ENCODE data around the gene GAGE13. TPM values are rescaled to one million over a fixed set of nuclear protein-coding genes. Genes with fewer than 3 reads are reported as not detected.
"Not testable (repeated sequence)": the region's sequence is repeated elsewhere in the genome, so short reads cannot be mapped to it uniquely, and the experiment has no call there.

GAGE13 gene, protein sequence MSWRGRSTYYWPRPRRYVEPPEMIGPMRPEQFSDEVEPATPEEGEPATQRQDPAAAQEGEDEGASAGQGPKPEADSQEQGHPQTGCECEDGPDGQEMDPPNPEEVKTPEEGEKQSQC
- total RNA-seq: not detected in 2 replicates

DNA sequence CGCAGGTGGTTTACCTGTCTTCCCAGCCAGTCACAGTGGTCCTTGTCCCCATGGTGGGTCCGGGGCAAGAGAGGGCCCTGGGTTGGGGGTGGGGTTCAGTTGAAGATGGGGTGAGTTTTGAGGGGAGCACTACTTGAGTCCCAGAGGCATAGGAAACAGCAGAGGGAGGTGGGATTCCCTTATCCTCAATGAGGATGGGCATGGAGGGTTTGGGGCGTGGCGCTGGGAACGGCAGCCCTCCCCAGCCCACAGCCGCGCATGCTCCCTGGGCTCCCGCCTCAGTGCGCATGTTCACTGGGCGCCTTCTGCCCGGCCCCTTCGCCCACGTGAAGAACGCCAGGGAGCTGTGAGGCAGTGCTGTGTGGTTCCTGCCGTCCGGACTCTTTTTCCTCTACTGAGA lies at the start of gene GAGE13:
GAGE13 (plus strand) TSS at position 301 of the 400 bp plus-strand sequence. CDS start 1,156 bp downstream, outside the sequence.
- DNase-seq (ENCODE audit: low spot score); H3K27me3 Mint-ChIP-seq (ENCODE audit: low read depth); H3K4me1 Mint-ChIP-seq (ENCODE audit: low read depth); H3K27ac Mint-ChIP-seq; intact Hi-C loops (cut with micrococcal nuclease); H3K9me3 Mint-ChIP-seq; H3K4me3 Mint-ChIP-seq (ENCODE audit: low read depth); H3K36me3 Mint-ChIP-seq (ENCODE audit: low read depth): not testable (repeated sequence)

DNA sequence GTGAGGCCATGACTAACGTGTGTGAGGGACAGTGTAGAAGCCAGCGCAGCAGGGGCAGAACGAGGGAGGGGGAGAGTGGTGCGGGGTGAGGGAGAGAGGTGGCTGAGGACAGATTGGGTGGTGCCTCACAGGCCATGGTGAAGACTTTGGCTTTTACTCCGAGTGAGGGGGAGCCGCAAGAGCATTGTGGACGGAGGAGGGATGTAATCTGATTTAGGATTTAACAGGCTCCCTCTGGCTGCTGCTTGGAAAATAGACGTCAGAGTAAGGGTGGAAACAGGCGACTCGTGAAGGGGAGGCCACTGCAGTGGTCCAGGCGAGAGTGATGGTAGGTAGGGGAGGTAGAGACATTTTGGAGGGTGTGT lies 48.8 kb upstream of the GAGE13 start:
- H3K4me1 Mint-ChIP-seq (ENCODE audit: low read depth): peaks cover 34% of the 10 kb centered on the region
- H3K36me3 Mint-ChIP-seq (ENCODE audit: low read depth): peaks cover 38% of the 10 kb centered on the region
- no peak overlapping the region for H3K27ac Mint-ChIP-seq
- no peaks in the 10 kb centered on the region for H3K9me3 Mint-ChIP-seq
- no peak overlapping the region for H3K4me3 Mint-ChIP-seq (ENCODE audit: low read depth)
- no peak for DNase-seq (ENCODE audit: low spot score)
- intact Hi-C loops (cut with micrococcal nuclease): no loop called here
- H3K27me3 Mint-ChIP-seq (ENCODE audit: low read depth): no peaks in the 10 kb centered on the region

DNA sequence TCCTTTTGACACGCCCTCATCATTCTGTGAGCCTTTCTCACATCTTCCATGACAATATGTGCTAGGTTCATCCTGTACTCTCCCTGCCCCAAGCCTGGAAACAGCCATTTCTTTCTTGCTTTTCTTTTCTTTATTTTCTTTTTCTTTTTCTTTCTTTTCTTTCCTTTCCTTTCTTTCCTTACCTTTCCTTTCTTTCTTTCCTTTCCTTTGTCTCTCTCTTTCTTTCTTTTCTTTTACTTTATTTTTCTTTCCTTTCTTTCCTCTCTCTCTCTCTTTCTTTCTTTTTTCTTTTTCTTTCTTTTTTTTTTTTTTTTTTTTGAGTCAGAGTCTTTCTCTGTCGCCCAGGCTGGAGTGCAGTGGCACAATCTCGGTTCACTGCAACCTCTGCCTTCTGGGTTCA lies 47.2 kb upstream of the GAGE13 start:
- no peak for DNase-seq (ENCODE audit: low spot score)
- H3K4me1 Mint-ChIP-seq (ENCODE audit: low read depth): peaks cover 30% of the 10 kb centered on the region
- peaks cover 33% of the 10 kb centered on the region for H3K36me3 Mint-ChIP-seq (ENCODE audit: low read depth)
- H3K9me3 Mint-ChIP-seq: no peaks in the 10 kb centered on the region
- H3K27ac Mint-ChIP-seq: no peak overlapping the region
- intact Hi-C loops (cut with micrococcal nuclease): no loop called here
- H3K4me3 Mint-ChIP-seq (ENCODE audit: low read depth): no peak overlapping the region
- no peaks in the 10 kb centered on the region for H3K27me3 Mint-ChIP-seq (ENCODE audit: low read depth)

DNA sequence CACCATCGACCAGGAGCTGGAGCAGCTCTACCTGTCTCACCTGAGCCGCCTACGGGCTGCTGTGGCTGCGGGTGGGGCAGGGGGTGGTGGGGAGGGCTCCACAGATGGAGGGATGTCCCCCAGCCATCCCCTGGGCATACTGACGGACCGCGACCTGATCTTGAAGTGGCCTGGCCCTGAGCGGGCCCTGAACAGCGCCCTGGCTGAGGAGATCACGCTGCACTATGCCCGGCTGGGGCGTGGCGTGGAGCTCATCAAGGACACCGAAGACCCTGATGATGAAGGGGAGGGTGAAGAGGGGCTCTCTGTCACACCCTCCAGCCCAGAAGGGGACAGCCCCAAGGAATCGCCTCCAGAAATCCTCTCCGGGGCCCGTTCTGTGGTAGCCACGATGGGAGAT lies 45.2 kb upstream of the GAGE13 start:
- H3K4me1 Mint-ChIP-seq (ENCODE audit: low read depth): peaks cover 30% of the 10 kb centered on the region
- H3K27me3 Mint-ChIP-seq (ENCODE audit: low read depth): no peaks in the 10 kb centered on the region
- no peak for DNase-seq (ENCODE audit: low spot score)
- peaks cover 24% of the 10 kb centered on the region for H3K36me3 Mint-ChIP-seq (ENCODE audit: low read depth)
- no peak overlapping the region for H3K27ac Mint-ChIP-seq
- H3K4me3 Mint-ChIP-seq (ENCODE audit: low read depth): no peak overlapping the region
- no peaks in the 10 kb centered on the region for H3K9me3 Mint-ChIP-seq
- intact Hi-C loops (cut with micrococcal nuclease): no loop called here

DNA sequence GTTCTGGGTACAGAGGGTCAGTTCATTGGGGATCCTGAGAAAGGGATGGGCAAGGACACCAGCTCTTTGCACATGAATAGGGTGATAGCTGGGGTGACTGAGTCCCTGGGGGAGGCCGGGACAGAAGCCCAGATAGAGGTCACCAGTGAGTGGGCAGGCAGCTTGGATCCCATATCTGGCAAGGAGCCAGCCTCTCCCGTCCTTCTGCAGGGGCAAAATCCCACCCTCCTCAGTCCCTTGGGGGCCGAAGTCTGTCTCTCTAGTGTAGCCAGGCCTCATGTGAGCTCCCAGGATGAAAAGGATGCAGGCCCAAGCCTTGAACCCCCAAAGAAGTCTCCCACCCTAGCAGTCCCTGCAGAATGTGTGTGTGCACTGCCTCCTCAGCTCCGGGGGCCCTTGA lies 44.8 kb upstream of the GAGE13 start:
- Mint-ChIP-seq H3K27ac (no peak overlapping the region), H3K4me1 (ENCODE audit: low read depth) (peaks cover 30% of the 10 kb centered on the region), H3K27me3 (ENCODE audit: low read depth) (no peaks in the 10 kb centered on the region), H3K4me3 (ENCODE audit: low read depth) (no peak overlapping the region), H3K9me3 (no peaks in the 10 kb centered on the region), H3K36me3 (ENCODE audit: low read depth) (peaks cover 23% of the 10 kb centered on the region)
- intact Hi-C loops (cut with micrococcal nuclease): no loop called here
- no peak for DNase-seq (ENCODE audit: low spot score)

DNA sequence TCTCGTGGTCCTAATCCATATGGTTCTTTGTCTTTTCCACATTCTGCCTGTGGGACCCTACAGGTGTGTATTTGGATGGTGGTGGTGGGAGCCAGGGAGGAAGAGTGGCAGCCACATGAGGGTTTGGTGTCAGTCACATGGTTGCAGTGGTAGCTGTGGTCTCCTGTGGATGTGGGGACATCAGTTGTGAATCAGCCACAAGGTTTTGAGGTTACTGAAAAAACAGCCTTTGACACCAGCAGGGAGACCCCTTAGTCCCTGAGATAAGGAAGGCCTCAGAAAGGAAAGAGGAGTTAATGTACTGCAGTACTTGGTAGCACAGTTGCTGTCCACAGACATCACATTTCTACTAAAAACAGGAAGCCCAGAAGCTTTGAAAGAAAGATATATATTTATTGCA lies 43.7 kb upstream of the GAGE13 start:
- no peaks in the 10 kb centered on the region for H3K9me3 Mint-ChIP-seq
- H3K27me3 Mint-ChIP-seq (ENCODE audit: low read depth): no peaks in the 10 kb centered on the region
- no peak overlapping the region for H3K27ac Mint-ChIP-seq
- H3K4me1 Mint-ChIP-seq (ENCODE audit: low read depth): peaks cover 29% of the 10 kb centered on the region
- intact Hi-C loops (cut with micrococcal nuclease): no loop called here
- no peak overlapping the region for H3K4me3 Mint-ChIP-seq (ENCODE audit: low read depth)
- DNase-seq (ENCODE audit: low spot score): no peak
- H3K36me3 Mint-ChIP-seq (ENCODE audit: low read depth): peaks cover 15% of the 10 kb centered on the region

DNA sequence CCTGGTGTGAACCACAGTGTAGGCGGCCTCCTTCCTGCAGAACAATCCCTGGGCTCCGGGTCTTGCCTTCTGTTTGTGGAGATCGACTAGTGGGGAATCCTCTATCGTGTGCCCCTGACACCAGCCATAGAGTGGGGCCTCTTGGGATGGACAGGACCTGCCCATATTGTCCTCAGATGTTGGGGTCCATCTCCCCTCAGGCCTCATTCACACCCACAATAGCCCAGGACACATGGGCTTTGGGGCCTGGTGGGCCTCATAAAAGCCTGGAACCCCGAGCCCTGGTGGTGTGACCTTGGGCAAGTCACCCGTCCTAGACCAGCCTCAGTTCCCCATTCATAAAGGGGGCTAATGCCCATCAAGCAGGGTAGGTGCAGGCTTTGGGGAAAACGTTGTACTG lies 41.2 kb upstream of the GAGE13 start:
- intact Hi-C loops (cut with micrococcal nuclease): no loop called here
- DNase-seq (ENCODE audit: low spot score): no peak
- no peak overlapping the region for H3K27ac Mint-ChIP-seq
- H3K4me3 Mint-ChIP-seq (ENCODE audit: low read depth): no peak overlapping the region
- H3K27me3 Mint-ChIP-seq (ENCODE audit: low read depth): no peaks in the 10 kb centered on the region
- H3K36me3 Mint-ChIP-seq (ENCODE audit: low read depth): peaks cover 9% of the 10 kb centered on the region
- no peaks in the 10 kb centered on the region for H3K9me3 Mint-ChIP-seq
- peaks cover 26% of the 10 kb centered on the region for H3K4me1 Mint-ChIP-seq (ENCODE audit: low read depth)

DNA sequence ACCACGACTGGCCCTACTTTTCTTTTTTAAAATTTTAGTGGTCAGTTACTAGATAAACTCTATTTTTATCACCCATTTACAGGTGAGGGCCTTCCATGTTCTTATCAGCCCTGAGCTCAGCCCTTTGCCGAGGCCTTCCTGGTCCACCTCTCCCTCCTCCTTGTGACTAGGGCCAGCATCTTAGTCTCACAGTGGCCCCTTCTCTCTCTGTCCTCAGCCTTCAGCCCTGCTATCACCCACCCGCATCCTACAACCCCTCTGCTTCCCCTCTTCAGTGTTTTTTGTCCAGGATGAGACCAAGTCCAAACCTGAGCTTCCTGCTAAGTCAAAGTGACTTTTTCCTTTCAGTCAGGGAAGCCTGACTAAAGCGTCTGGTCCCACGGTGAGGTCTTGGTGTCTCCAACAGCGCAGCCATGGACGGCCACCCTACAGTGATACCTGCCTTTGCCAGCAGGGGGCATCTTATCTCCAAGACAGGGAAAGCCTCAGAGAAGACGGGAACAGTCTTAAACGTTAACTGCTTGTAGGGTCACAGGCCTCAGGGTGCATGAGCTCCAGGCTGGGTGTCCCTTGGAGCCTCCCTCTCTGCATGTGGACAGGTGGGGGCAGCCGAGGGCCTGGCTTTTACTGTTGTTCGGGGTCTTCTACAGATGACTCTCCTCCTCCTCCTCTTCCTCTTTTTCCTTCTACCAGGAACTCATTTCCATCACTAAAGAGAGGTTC lies 39.6 kb upstream of the GAGE13 start:
- no peak overlapping the region for H3K4me3 Mint-ChIP-seq (ENCODE audit: low read depth)
- peaks cover 9% of the 10 kb centered on the region for H3K36me3 Mint-ChIP-seq (ENCODE audit: low read depth)
- H3K4me1 Mint-ChIP-seq (ENCODE audit: low read depth): peaks cover 30% of the 10 kb centered on the region
- no peak overlapping the region for H3K27ac Mint-ChIP-seq
- H3K9me3 Mint-ChIP-seq: no peaks in the 10 kb centered on the region
- intact Hi-C loops (cut with micrococcal nuclease): no loop called here
- DNase-seq (ENCODE audit: low spot score): peak; percentile 38
- no peaks in the 10 kb centered on the region for H3K27me3 Mint-ChIP-seq (ENCODE audit: low read depth)

DNA sequence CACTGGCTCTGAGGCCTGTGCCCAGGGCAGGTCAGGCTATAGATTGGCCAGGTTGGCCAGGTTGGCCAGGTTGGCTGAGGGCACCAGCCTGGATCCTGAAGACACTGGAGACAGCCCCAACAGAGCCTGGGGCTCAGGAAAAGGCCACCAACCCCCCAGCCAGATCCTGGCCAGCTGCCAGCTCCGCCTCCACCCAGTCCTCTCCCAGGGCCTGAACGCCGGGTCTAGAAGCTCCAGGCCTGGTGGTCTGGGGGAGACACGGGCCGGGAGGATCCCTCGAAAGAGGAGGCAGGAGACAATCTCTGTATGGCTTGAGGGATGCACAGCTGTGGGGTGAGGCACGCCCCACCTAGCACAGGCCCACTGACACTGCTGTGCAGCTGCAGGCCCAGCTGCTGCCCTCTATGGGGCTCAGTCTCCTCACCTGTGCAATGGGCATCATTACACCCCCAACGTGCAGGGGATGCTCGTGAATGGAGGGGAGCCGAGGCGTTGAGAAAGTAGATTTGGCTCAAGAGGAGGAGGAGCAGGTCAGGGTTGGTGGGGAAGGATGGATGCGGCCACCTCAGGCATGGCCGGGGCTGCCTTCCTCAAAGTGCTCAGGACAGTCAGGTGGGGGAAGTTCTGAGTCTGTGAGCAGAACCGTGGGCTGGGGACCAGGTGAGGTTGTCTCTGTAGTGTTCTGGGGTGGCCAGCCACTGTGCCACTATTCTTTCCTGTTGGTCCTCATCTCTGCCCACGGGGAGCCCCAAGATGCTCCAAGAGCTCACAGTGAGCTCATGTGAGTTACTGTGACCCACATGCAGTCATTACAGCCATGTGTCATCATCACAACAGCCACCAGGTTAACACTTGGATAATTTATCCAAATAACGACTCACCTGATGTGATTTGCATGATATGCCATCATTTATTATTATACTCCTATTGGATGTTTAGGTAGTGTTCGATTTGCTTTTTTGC lies 38.7 kb upstream of the GAGE13 start:
- Mint-ChIP-seq H3K27me3 (ENCODE audit: low read depth) (no peaks in the 10 kb centered on the region), H3K9me3 (no peaks in the 10 kb centered on the region), H3K36me3 (ENCODE audit: low read depth) (peaks cover 2% of the 10 kb centered on the region), H3K4me1 (ENCODE audit: low read depth) (peaks cover 23% of the 10 kb centered on the region), H3K27ac (no peak overlapping the region), H3K4me3 (ENCODE audit: low read depth) (no peak overlapping the region)
- no peak for DNase-seq (ENCODE audit: low spot score)
- intact Hi-C loops (cut with micrococcal nuclease): no loop called here

DNA sequence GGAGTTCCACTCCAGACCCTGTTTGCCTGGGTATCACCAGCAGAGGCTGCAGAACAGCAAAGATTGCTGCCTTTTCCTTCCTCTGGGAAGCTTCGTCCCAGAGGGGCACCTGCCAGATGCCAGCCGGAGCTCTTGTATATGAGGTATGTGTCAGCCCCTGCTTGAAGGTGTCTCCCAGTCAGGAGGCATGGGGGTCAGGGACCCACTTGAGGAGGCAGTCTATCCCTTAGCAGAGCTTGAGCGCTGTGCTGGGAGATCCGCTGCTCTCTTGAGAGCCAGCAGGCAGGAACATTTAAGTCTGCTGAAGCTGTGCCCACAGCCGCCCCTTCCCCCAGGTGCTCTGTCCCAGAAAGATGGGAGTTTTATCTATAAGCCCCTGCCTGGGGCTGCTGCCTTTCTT lies 32.1 kb upstream of the GAGE13 start:
- H3K36me3 Mint-ChIP-seq (ENCODE audit: low read depth); H3K27ac Mint-ChIP-seq; H3K4me3 Mint-ChIP-seq (ENCODE audit: low read depth); H3K4me1 Mint-ChIP-seq (ENCODE audit: low read depth); H3K9me3 Mint-ChIP-seq; H3K27me3 Mint-ChIP-seq (ENCODE audit: low read depth); intact Hi-C loops (cut with micrococcal nuclease); DNase-seq (ENCODE audit: low spot score): not testable (repeated sequence)

DNA sequence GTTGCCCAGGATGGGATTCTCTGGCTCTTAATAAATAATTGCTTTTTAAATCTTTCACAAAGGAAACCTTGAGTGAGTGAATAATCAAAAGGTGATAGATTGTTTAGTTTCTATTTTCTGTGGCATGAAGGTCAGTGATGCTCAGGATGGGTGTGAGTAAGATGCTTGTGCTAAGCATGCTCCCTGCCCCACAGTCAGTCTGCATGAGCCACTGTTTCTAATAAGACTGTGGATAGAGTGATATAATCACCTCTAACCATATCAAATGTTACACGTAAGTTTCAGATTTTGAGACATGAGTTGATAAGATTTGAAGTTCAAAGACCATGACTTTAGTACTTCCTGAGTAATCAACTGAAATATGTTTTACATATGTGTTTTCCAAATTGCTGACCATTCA lies 30.7 kb upstream of the GAGE13 start:
- H3K9me3 Mint-ChIP-seq: no peaks in the 10 kb centered on the region
- H3K27me3 Mint-ChIP-seq (ENCODE audit: low read depth): peaks cover under 1% of the 10 kb centered on the region
- no peaks in the 10 kb centered on the region for H3K36me3 Mint-ChIP-seq (ENCODE audit: low read depth)
- peaks cover 4% of the 10 kb centered on the region for H3K4me1 Mint-ChIP-seq (ENCODE audit: low read depth)
- DNase-seq (ENCODE audit: low spot score): no peak
- intact Hi-C loops (cut with micrococcal nuclease): no loop called here
- no peak overlapping the region for H3K27ac Mint-ChIP-seq
- H3K4me3 Mint-ChIP-seq (ENCODE audit: low read depth): no peak overlapping the region

DNA sequence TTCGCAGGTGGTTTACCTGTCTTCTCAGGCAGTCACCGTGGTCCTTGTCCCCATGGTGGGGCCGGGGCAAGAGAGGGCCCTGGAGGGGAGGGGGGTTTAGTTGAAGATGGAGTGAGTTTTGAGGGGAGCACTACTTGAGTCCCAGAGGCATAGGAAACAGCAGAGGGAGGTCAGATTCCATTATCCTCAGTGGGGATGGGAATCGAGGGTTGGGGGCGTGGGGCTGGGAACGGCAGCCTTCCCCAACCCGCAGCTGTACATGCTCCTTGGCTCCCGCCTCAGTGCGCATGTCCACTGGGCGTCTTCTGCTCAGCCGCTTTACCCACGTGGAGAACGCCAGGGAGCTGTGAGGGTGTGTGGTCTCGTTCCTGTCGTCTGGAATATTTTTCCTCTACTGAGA lies 28.0 kb upstream of the GAGE13 start, which contains the start of gene GAGE10:
GAGE10 (plus strand) TSS at position 301 of the 400 bp plus-strand sequence. CDS start 1,214 bp downstream, outside the sequence.
- H3K4me1 Mint-ChIP-seq (ENCODE audit: low read depth): no peaks in the 10 kb centered on the region
- H3K27ac Mint-ChIP-seq: no peak within 1 kb of the TSS
- no peaks in the 10 kb centered on the region for H3K36me3 Mint-ChIP-seq (ENCODE audit: low read depth)
- no peak for DNase-seq (ENCODE audit: low spot score)
- peaks cover 5% of the 10 kb centered on the region for H3K27me3 Mint-ChIP-seq (ENCODE audit: low read depth)
- no peak within 1 kb of the TSS for H3K4me3 Mint-ChIP-seq (ENCODE audit: low read depth)
- H3K9me3 Mint-ChIP-seq: no peaks in the 10 kb centered on the region
- intact Hi-C loops (cut with micrococcal nuclease): no loop called here

DNA sequence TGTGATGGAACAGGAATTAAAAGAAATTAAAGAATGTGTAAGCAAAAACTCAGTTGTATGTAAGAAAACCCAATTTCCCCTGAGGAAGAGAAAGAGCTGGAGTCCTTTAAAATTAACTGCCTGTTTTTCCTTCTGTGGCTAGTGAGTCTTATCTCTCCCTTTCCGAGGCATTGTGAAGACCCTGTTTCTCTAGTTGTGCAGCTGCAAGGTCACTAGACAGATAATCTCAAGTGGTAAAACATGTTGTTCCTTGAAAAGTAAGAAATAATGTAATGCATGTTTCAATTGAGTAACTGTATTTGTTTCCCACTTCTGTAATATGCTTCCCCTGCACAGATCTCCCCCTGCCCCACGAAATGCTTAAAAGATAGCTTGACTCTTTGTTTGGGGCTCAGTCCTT lies 23.6 kb upstream of the GAGE13 start:
- H3K9me3 Mint-ChIP-seq; H3K27me3 Mint-ChIP-seq (ENCODE audit: low read depth); H3K36me3 Mint-ChIP-seq (ENCODE audit: low read depth); H3K27ac Mint-ChIP-seq; DNase-seq (ENCODE audit: low spot score); intact Hi-C loops (cut with micrococcal nuclease); H3K4me3 Mint-ChIP-seq (ENCODE audit: low read depth): not testable (repeated sequence)
- peaks cover 15% of the 10 kb centered on the region for H3K4me1 Mint-ChIP-seq (ENCODE audit: low read depth)
